Body of pancreas (tissue), 4 donors: ENCODE data around the gene CPNE2.

Experiments
- CTCF ChIP-seq, 7 experiments: fragments of 450-650 bp in 4 of 7; fragments of 200-600 bp in 3 of 7; sonication (generic) in 3 of 7; IDR thresholded peaks; one replicate each; pipeline ENCODE4 v1.5.1; 2016 to 2019; ENCODE audit warnings: antibody characterized with exemption in 7 of 7
- POLR2A ChIP-seq, 3 donors: fragments of 450-650 bp; IDR thresholded peaks; one replicate each; pipeline ENCODE4 v1.6.1; 2016; ENCODE audit warnings: antibody characterized with exemption in 3 of 3, mild to moderate bottlenecking in 2 of 3

- TF ChIP-seq CTCF (IDR thresholded peaks at IDR 0.05), result no peak
- TF ChIP-seq POLR2A (IDR thresholded peaks at IDR 0.05), result no peak
Observed at GRCh38 chr16:57108432-57108831, 16.0 kb downstream of the CPNE2 start.
